Nephron (organoid): Measurements from ENCODE around the gene CERK.

ENCODE experiments used
- H3K27ac Mint-ChIP-seq, 3 experiments: 2 replicates each; pipeline ENCODE4 v1.8.0; 2020; ENCODE audit warnings: mixed read lengths in 3 of 3, mild to moderate bottlenecking in 2 of 3, moderate library complexity in 1 of 3
- H3K27me3 Mint-ChIP-seq: 2 replicates; pipeline ENCODE4 v1.8.0; 2021; ENCODE audit warnings: low read depth, mild to moderate bottlenecking, moderate library complexity, mixed read lengths
- H3K36me3 Mint-ChIP-seq: 2 replicates; pipeline ENCODE4 v1.8.0; 2020; ENCODE audit warnings: low read depth, mixed read lengths
- H3K4me1 Mint-ChIP-seq: 2 replicates; pipeline ENCODE4 v1.8.0; 2020; ENCODE audit warnings: mixed read lengths
- H3K4me3 Mint-ChIP-seq, 3 experiments: 2 replicates each; pipeline ENCODE4 v1.8.0; 2020; ENCODE audit warnings: mild to moderate bottlenecking in 3 of 3, mixed read lengths in 3 of 3, moderate library complexity in 2 of 3
- H3K9me3 Mint-ChIP-seq: 2 replicates; pipeline ENCODE4 v1.8.0; 2020; ENCODE audit warnings: mixed read lengths
- TF ChIP-seq, protein P1 (sequence below), 3 experiments: fragments of 200-600 bp; sonication (generic); IDR thresholded peaks; one replicate each; pipeline ENCODE4 v1.5.0; 2021; ENCODE audit warnings: antibody characterized with exemption in 3 of 3; ENCODE audit not compliant: unreplicated experiment in 3 of 3

CERK gene

DNA sequence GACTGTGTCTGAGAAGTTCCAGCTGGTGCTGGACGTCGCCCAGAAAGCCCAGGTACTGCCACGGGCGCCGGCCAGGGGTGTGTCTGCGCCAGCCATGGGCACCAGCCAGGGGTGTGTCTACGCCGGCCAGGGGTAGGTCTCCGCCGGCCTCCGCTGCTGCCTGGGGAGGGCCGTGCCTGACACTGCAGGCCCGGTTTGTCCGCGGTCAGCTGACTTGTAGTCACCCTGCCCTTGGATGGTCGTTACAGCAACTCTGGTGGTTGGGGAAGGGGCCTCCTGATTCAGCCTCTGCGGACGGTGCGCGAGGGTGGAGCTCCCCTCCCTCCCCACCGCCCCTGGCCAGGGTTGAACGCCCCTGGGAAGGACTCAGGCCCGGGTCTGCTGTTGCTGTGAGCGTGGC is 69.9 kb downstream of the CERK start:
- Mint-ChIP-seq H3K36me3 (peaks cover 10% of the 10 kb centered on the region), H3K4me3 (no peak overlapping the region), H3K27ac (no peak overlapping the region), H3K27me3 (peaks cover 4% of the 10 kb centered on the region), H3K4me1 (no peaks in the 10 kb centered on the region), H3K9me3 (no peaks in the 10 kb centered on the region)
- TF ChIP-seq, protein P1, sequence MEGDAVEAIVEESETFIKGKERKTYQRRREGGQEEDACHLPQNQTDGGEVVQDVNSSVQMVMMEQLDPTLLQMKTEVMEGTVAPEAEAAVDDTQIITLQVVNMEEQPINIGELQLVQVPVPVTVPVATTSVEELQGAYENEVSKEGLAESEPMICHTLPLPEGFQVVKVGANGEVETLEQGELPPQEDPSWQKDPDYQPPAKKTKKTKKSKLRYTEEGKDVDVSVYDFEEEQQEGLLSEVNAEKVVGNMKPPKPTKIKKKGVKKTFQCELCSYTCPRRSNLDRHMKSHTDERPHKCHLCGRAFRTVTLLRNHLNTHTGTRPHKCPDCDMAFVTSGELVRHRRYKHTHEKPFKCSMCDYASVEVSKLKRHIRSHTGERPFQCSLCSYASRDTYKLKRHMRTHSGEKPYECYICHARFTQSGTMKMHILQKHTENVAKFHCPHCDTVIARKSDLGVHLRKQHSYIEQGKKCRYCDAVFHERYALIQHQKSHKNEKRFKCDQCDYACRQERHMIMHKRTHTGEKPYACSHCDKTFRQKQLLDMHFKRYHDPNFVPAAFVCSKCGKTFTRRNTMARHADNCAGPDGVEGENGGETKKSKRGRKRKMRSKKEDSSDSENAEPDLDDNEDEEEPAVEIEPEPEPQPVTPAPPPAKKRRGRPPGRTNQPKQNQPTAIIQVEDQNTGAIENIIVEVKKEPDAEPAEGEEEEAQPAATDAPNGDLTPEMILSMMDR (IDR thresholded peaks at IDR 0.05; ENCODE audit: unreplicated experiment in 3 of 3) = no peak

DNA sequence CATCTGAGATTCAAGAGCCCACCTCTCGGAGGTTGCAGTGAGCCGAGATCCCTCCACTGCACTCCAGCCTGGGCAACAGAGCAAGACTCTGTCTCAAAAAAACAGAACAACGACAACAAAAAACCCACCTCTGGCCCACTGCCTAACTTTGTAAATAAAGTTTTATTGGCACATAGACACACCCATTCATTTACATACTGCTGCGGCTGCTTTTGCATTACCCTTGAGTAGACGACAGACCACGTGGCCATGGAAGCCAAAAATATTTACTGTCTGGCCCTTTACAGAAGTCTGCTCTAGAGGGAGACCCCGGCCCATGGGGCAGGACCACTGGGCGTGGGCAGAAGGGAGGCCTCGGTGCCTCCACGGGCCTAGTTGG is 70.8 kb downstream of the CERK start:
- no peaks in the 10 kb centered on the region for H3K9me3 Mint-ChIP-seq
- peaks cover 10% of the 10 kb centered on the region for H3K36me3 Mint-ChIP-seq
- TF ChIP-seq, protein P1 (IDR thresholded peaks at IDR 0.05; ENCODE audit: unreplicated experiment in 3 of 3) = no peak
- no peaks in the 10 kb centered on the region for H3K4me1 Mint-ChIP-seq
- H3K27ac Mint-ChIP-seq = no peak overlapping the region
- peaks cover 1% of the 10 kb centered on the region for H3K27me3 Mint-ChIP-seq
- no peak overlapping the region for H3K4me3 Mint-ChIP-seq

DNA sequence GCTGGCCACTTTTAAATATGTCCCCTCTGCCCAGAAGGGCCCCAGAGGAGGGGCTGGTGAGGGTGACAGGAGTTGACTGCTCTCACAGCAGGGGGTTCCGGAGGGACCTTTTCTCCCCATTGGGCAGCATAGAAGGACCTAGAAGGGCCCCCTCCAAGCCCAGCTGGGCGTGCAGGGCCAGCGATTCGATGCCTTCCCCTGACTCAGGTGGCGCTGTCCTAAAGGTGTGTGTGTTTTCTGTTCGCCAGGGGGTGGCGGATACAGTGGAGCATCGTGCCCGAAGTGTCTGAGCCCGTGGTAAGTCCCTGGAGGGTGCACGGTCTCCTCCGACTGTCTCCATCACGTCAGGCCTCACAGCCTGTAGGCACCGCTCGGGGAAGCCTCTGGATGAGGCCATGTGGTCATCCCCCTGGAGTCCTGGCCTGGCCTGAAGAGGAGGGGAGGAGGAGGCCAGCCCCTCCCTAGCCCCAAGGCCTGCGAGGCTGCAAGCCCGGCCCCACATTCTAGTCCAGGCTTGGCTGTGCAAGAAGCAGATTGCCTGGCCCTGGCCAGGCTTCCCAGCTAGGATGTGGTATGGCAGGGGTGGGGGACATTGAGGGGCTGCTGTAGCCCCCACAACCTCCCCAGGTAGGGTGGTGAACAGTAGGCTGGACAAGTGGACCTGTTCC is 71.3 kb downstream of the CERK start:
- no peaks in the 10 kb centered on the region for H3K9me3 Mint-ChIP-seq
- peaks cover 10% of the 10 kb centered on the region for H3K36me3 Mint-ChIP-seq
- TF ChIP-seq, protein P1 (IDR thresholded peaks at IDR 0.05; ENCODE audit: unreplicated experiment in 3 of 3) = no peak
- no peak overlapping the region for H3K4me3 Mint-ChIP-seq
- no peaks in the 10 kb centered on the region for H3K4me1 Mint-ChIP-seq
- H3K27ac Mint-ChIP-seq = no peak overlapping the region
- H3K27me3 Mint-ChIP-seq = no peaks in the 10 kb centered on the region

DNA sequence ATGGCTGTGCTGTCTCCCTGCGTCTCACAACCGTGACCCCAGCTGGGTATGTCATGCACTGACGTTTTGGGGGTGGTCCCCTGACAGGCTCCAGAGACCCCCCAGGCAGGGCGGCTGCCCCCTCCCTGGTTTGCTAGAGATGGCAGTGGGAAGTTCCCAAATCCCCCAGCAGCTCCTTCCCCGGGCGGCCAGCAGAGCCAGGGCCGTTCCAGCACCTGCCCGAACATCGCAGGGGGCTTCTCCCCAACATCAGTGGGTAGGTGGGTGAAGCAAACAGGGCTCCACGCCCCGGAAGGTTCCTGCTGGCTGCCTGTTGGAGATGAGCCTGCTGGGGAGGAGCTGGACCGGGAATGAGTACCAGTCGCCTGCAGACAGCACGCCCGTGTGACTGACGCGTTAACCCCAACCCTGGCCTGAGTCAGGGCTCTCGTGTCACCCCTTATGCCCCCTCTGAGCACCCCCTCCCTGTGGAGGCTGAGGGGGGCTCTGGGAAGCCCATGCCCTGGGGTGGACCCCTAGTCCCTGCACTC is 72.2 kb downstream of the CERK start:
- Mint-ChIP-seq H3K4me1 (peaks cover 4% of the 10 kb centered on the region), H3K27me3 (no peaks in the 10 kb centered on the region), H3K4me3 (no peak overlapping the region), H3K9me3 (no peaks in the 10 kb centered on the region), H3K36me3 (peaks cover 10% of the 10 kb centered on the region), H3K27ac (no peak overlapping the region)
- TF ChIP-seq, protein P1 (IDR thresholded peaks at IDR 0.05; ENCODE audit: unreplicated experiment in 3 of 3) = no peak

DNA sequence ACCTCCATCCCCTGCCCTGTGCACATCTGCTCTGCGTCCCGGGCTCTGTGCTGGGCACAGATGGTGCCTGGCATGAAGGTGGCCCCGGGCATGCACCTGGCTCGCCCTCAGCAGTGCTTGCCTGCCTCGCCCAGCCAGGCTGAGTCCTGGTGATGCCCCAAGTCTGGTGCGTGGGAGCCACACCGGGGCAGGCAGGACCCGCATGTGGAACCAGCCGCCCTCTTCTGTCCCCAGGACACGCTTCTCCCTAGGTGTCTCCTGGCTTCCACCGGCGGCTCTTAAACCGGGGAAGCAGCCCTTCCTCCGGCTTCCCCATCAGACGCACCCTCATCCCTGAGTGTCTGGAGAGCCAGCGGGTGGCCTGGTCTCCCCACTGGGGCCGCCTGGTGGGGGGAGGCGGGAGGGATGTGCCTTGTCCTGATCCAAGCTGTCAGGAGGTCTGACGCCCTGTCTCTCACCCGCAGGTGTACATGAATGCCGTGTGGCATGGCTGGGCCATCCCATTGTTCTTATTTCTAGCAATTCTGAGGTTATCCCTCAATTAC is 72.8 kb downstream of the CERK start:
- peaks cover 8% of the 10 kb centered on the region for H3K4me1 Mint-ChIP-seq
- no peak overlapping the region for H3K4me3 Mint-ChIP-seq
- TF ChIP-seq, protein P1 (IDR thresholded peaks at IDR 0.05; ENCODE audit: unreplicated experiment in 3 of 3) = no peak
- H3K27ac Mint-ChIP-seq = no peak overlapping the region
- H3K36me3 Mint-ChIP-seq = peaks cover 10% of the 10 kb centered on the region
- no peaks in the 10 kb centered on the region for H3K9me3 Mint-ChIP-seq
- peaks cover 2% of the 10 kb centered on the region for H3K27me3 Mint-ChIP-seq
